ENCODE data around the gene ABHD12B.

DNA sequence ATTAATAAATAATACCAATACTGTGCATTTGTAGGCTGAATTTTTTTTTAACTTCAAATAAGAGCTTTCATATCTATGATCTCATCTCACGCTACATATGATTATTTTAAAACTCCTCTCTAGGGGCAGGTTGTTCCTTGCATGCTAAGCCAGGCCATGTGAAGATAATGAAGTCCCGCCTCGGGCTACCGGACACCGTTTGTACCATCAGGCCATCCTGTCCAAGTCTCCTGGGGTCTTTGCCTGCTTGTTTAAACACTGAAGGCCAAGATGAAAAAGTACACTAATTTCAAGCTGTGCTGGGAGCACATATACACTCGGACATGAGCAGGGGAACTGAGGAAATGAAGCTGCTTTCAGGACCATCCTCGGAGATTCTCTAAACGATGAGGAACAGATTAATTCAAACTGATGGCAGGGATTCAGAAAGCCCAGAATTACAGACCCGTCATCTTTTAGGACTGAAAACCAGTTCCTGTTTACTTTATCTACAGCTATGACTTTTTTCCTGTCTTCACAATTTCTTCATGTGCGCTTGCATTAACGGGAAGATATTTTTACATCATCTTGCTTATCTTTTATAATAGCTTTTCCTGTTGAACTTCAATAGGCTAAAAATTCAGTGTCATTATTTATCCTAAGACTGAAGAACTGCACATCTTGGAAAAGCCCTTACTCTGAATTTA, 6.3 kb upstream of the ABHD12B start:
- TF ChIP-seq, protein P1, sequence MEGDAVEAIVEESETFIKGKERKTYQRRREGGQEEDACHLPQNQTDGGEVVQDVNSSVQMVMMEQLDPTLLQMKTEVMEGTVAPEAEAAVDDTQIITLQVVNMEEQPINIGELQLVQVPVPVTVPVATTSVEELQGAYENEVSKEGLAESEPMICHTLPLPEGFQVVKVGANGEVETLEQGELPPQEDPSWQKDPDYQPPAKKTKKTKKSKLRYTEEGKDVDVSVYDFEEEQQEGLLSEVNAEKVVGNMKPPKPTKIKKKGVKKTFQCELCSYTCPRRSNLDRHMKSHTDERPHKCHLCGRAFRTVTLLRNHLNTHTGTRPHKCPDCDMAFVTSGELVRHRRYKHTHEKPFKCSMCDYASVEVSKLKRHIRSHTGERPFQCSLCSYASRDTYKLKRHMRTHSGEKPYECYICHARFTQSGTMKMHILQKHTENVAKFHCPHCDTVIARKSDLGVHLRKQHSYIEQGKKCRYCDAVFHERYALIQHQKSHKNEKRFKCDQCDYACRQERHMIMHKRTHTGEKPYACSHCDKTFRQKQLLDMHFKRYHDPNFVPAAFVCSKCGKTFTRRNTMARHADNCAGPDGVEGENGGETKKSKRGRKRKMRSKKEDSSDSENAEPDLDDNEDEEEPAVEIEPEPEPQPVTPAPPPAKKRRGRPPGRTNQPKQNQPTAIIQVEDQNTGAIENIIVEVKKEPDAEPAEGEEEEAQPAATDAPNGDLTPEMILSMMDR (conservative IDR thresholded peaks at IDR 0.05; ENCODE audit: low read depth, low read length): no peak
- TF ChIP-seq EZH2 (IDR thresholded peaks at IDR 0.05; ENCODE audit: borderline replicate concordance, low read depth, low read length, poor library complexity, severe bottlenecking): no peak

All from A673 (cell line).